HepG2 (cell line): ENCODE measurements around the gene PLA2G4F. TPM values are rescaled to one million over a fixed set of nuclear protein-coding genes. Genes with fewer than 3 reads are reported as not detected.

Experiments used
- ATAC-seq: fragments of 200-7000 bp; cut with Tn5 transposase; 3 replicates; pipeline ENCODE4 v1.9.1; 2020; ENCODE audit warnings: mild to moderate bottlenecking, moderate library complexity
- BruUV-seq: library from RNA; stranded (reverse); fragments of 400-500 nt; replicated peaks from 2 replicates; lab custom pipeline; 2021; lab: Mats Ljungman, UMichigan
- CTCF ChIA-PET: fragments of 300-600 bp; formaldehyde crosslinking; extraction: SDS; loops from one replicate; lab custom pipeline; 2021; ENCODE audit warnings: low total read pairs, inconsistent platforms, low intra/inter-chr PET ratio; lab: Yijun Ruan, JAX
- POLR2A ChIA-PET: fragments of 350-600 bp; sonication (Branson Sonifier 250); formaldehyde crosslinking; loops from one replicate; lab custom pipeline; 2020; ENCODE audit warnings: antibody characterized with exemption, inconsistent platforms; lab: Yijun Ruan, JAX
- DNase-seq: peaks from one replicate; pipeline ENCODE4 v3.0.0-alpha.2; 2015; ENCODE audit warnings: low spot score
- FAIRE-seq: peaks from 3 replicates; lab custom pipeline; 2011; peaks lifted over from hg19 to GRCh38; lab: Jason Lieb, UNC
- H2AFZ ChIP-seq: one replicate; pipeline ENCODE4 v1.6.1; 2011; ENCODE audit warnings: low read length, inconsistent platforms
- H3K27ac ChIP-seq: fragments of 300-600 bp; 3 replicates; pipeline ENCODE4 v1.8.0; 2011; ENCODE audit warnings: mixed run types, mild to moderate bottlenecking, mixed read lengths, low read length, inconsistent platforms; ENCODE audit not compliant: insufficient read depth; ENCODE audit errors: extremely low read length
- H3K27me3 ChIP-seq, 2 experiments: fragments of 200-600 bp in 1 of 2; 2 replicates in 1 of 2; 3 replicates in 1 of 2; pipeline versions ENCODE4 v1.6.0 to v1.8.0; 2011; ENCODE audit warnings: low read length in 2 of 2, mild to moderate bottlenecking in 2 of 2, moderate library complexity in 2 of 2, inconsistent platforms in 1 of 2; ENCODE audit not compliant: insufficient read depth in 2 of 2, control insufficient read depth in 1 of 2
- H3K36me3 ChIP-seq, 2 experiments: fragments of 200-600 bp in 1 of 2; replicated peaks in 1 of 2; 2 replicates in 1 of 2; 3 replicates in 1 of 2; pipeline versions ENCODE4 v1.5.1 to v1.8.0; 2011; ENCODE audit warnings: low read length in 2 of 2, inconsistent platforms in 1 of 2; ENCODE audit not compliant: insufficient read depth in 2 of 2, control insufficient read depth in 1 of 2
- H3K4me1 ChIP-seq: 2 replicates; pipeline ENCODE4 v1.5.1; 2012; ENCODE audit warnings: low read length, inconsistent platforms; ENCODE audit not compliant: insufficient read depth
- H3K4me2 ChIP-seq: 2 replicates; pipeline ENCODE4 v1.6.0; 2011; ENCODE audit warnings: low read depth, low read length, inconsistent platforms
- H3K4me3 ChIP-seq, 3 experiments: fragments of 200-600 bp in 1 of 3; sonication (generic), shearing (Covaris generic) in 1 of 3; replicated peaks in 1 of 3; 2 replicates each; pipeline ENCODE4 v1.5.1; 2011 to 2016; ENCODE audit warnings: low read length in 3 of 3, inconsistent platforms in 2 of 3, low read depth in 2 of 3, mild to moderate bottlenecking in 2 of 3, control low read depth in 1 of 3, mixed read lengths in 1 of 3; ENCODE audit not compliant: insufficient read depth in 1 of 3
- H3K79me2 ChIP-seq: one replicate; pipeline ENCODE4 v1.6.1; 2011; ENCODE audit warnings: low read length, inconsistent platforms; ENCODE audit not compliant: insufficient read depth
- H3K9ac ChIP-seq: 2 replicates; pipeline ENCODE4 v1.6.0; 2011; ENCODE audit warnings: mild to moderate bottlenecking, low read depth, low read length, inconsistent platforms; ENCODE audit not compliant: insufficient read depth
- H3K9me3 ChIP-seq: 2 replicates; pipeline ENCODE4 v1.5.1; 2012; ENCODE audit warnings: mild to moderate bottlenecking, low read length
- H4K20me1 ChIP-seq: 2 replicates; pipeline ENCODE4 v1.6.0; 2011; ENCODE audit warnings: inconsistent platforms, mild to moderate bottlenecking, low read length, moderate library complexity; ENCODE audit not compliant: insufficient read depth
- CBX2 ChIP-seq, 2 experiments: fragments of 200-600 bp in 1 of 2; sonication (generic); formaldehyde crosslinking in 1 of 2; IDR thresholded peaks; 2 replicates each; pipeline versions ENCODE4 v1.7.0 to v1.8.1; 2018 to 2022; ENCODE audit warnings: low read depth in 2 of 2, low read length in 1 of 2, mild to moderate bottlenecking in 1 of 2, missing genetic modification reagents in 1 of 2
- CENPX ChIP-seq: sonication (generic); formaldehyde crosslinking; IDR thresholded peaks from 2 replicates; pipeline ENCODE4 v1.9.0; 2021; ENCODE audit warnings: mild to moderate bottlenecking, missing genetic modification reagents, moderate library complexity
- FOXA3 ChIP-seq: IDR thresholded peaks from 2 replicates; pipeline ENCODE4 v1.6.1; 2016; ENCODE audit warnings: missing genetic modification reagents, missing compliant biosample characterization
- ZNF274 ChIP-seq: sonication (generic); formaldehyde crosslinking; IDR thresholded peaks from 2 replicates; pipeline ENCODE4 v1.5.1; 2020; ENCODE audit warnings: mild to moderate bottlenecking, missing genetic modification reagents
- ZNF547 ChIP-seq: sonication (generic); formaldehyde crosslinking; IDR thresholded peaks from 2 replicates; pipeline ENCODE4 v1.5.1; 2020; ENCODE audit warnings: mild to moderate bottlenecking, missing genetic modification reagents
- WGBS: methylation state at CpG from one replicate; pipeline ENCODE4 v1.1.6; 2017; ENCODE audit warnings: low lambda C conversion rate; 5-methylcytosine and 5-hydroxymethylcytosine counted together
- in situ Hi-C: cut with HindIII; loops from 2 replicates; pipeline ENCODE4 v1.10.0; 2017; ENCODE audit warnings: low pct_unique_long_range_greater_than_20kb; ENCODE audit not compliant: extremely low pct_ligation_motif_present
- intact Hi-C: fragments of 100-400 bp; cut with micrococcal nuclease; formaldehyde crosslinking; loops from one replicate; pipeline ENCODE4 v1.10.0; 2022; ENCODE audit not compliant: unreplicated experiment
- polyA plus RNA-seq, 8 experiments: library from polyadenylated mRNA; depleted of rRNA in 3 of 8; stranded (reverse) in 7 of 8; unstranded in 1 of 8; fragments of >200 nt; fragmentation: Illumina TruSeq in 4 of 8; extraction: Trizol in 4 of 8; gene quantifications; 2 replicates each; pipeline versions ENCODE4 v1.2.1 to v1.2.3, GENCODE V29; 2011 to 2016; ENCODE audit warnings: low read depth in 4 of 8, missing spikeins in 1 of 8, mixed read lengths in 1 of 8; ENCODE audit not compliant: insufficient read depth in 1 of 8
- total RNA-seq, 5 experiments: library from RNA; depleted of rRNA; stranded (reverse); fragments of >200 nt; fragmentation: Illumina TruSeq; extraction: Trizol; gene quantifications; 2 replicates each; pipeline ENCODE4 v1.2.3, GENCODE V29; 2016; ENCODE audit warnings: low read depth in 1 of 5
- TF ChIP-seq, protein P1 (sequence below): sonication (generic); formaldehyde crosslinking; conservative IDR thresholded peaks from 2 replicates; pipeline ENCODE4 v1.4.0; 2020; ENCODE audit warnings: missing genetic modification reagents

PLA2G4F gene
- total and polyA plus RNA-seq, 2 of the 13 experiments (the other 11 are each of a cell fraction or from before 2014, with no cell fraction given) = 0.07 TPM; not detected in 1

DNA sequence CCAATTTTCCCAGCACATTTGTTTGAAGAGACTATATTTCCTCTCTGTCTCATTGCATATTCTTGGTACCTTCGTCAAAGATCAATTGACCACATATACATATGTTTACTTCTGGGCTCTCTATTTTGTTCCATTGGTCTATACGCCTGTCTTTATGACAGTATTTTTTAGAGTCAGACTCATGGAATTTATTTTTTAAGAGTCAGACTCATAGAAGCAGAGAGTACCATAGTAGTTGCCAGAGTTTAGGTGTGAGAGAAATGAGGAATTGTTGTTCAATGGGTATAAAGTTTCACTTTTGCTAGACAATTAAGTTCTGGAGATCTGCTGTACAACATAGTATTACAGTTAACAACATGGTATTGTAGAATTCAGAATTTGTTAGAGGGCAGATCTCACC lies 27.1 kb downstream of the PLA2G4F start:
- TF ChIP-seq CENPX (no peak), CBX2 (IDR thresholded peaks at IDR 0.05; ENCODE audit: low read depth, low read length) (no peak), CBX2 (CRISPR knock-in tag; IDR thresholded peaks at IDR 0.05; ENCODE audit: low read depth) (no peak), FOXA3 (CRISPR knock-in tag) (no peak)
- TF ChIP-seq, protein P1, sequence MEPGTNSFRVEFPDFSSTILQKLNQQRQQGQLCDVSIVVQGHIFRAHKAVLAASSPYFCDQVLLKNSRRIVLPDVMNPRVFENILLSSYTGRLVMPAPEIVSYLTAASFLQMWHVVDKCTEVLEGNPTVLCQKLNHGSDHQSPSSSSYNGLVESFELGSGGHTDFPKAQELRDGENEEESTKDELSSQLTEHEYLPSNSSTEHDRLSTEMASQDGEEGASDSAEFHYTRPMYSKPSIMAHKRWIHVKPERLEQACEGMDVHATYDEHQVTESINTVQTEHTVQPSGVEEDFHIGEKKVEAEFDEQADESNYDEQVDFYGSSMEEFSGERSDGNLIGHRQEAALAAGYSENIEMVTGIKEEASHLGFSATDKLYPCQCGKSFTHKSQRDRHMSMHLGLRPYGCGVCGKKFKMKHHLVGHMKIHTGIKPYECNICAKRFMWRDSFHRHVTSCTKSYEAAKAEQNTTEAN (CRISPR knock-in tag) = no peak
- no peak overlapping the region for H3K27ac ChIP-seq
- CTCF ChIA-PET = no interaction called here
- in situ Hi-C loops = no loop called here
- FAIRE-seq (no peak), ATAC-seq (no peak), DNase-seq (no peak)
- no peak overlapping the region for H3K4me3 ChIP-seq
- peaks cover 2 to 13% of the 10 kb centered on the region in 2 experiments; a peak in 1 of 5 replicates for H3K27me3 ChIP-seq
- peaks cover 12% of the 10 kb centered on the region for H3K4me1 ChIP-seq
- BruUV-seq = no TSS peak
- intact Hi-C loops = no loop called here
- H3K79me2 ChIP-seq = no peaks in the 10 kb centered on the region
- no peak overlapping the region for H3K4me2 ChIP-seq
- H3K9me3 ChIP-seq = no peaks in the 10 kb centered on the region
- POLR2A ChIA-PET = no interaction called here
- no peak overlapping the region for H2AFZ ChIP-seq
- WGBS = 12% methylated on average over 2 of the region's 2 CpGs
- H4K20me1 ChIP-seq = no peaks in the 10 kb centered on the region
- no peaks in the 10 kb centered on the region for H3K36me3 ChIP-seq
- no peak overlapping the region for H3K9ac ChIP-seq

DNA sequence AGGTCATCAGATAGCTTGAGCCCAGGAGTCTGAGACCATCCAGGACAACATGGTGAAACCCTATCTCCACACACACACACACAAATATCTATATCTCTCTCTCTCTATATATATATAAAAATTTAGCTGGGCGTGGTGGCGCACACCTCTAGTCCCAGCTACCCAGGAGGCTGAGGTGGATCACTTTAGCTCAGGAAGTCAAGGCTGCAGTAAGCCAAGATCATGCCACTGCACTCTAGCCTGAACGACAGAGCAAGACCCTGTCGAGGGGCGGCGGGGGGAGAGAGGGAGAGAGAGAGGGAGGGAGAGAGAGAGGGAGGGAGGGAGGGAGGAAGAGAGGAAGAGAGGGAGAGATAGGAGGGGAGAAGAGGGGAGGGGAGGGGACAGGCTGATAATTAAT lies 28.0 kb downstream of the PLA2G4F start:
- DNase-seq = no peak
- H4K20me1 ChIP-seq = no peaks in the 10 kb centered on the region
- ATAC-seq = no peak
- no peak overlapping the region for H3K9ac ChIP-seq
- H2AFZ ChIP-seq = no peak overlapping the region
- no peak overlapping the region for H3K4me3 ChIP-seq
- no peaks in the 10 kb centered on the region for H3K36me3 ChIP-seq
- 58% methylated on average over 6 of the region's 6 CpGs for WGBS
- intact Hi-C loops = no loop called here
- no peak overlapping the region for H3K27ac ChIP-seq
- in situ Hi-C loops = no loop called here
- H3K4me2 ChIP-seq = no peak overlapping the region
- FAIRE-seq = no peak
- TF ChIP-seq ZNF547 (CRISPR knock-in tag) (no peak), ZNF274 (CRISPR knock-in tag) (no peak)
- peaks cover 6% of the 10 kb centered on the region; the same call in 1 of the 2 replicates for H3K4me1 ChIP-seq
- ChIA-PET CTCF (no interaction called here), POLR2A (no interaction called here)
- BruUV-seq = no TSS peak
- H3K79me2 ChIP-seq = no peaks in the 10 kb centered on the region
- peaks cover 2 to 13% of the 10 kb centered on the region in 2 experiments; a peak in 1 of 5 replicates for H3K27me3 ChIP-seq
- no peaks in the 10 kb centered on the region for H3K9me3 ChIP-seq
